Erythroblast (primary cell): ENCODE data around the gene MED8.

Experiments used
- GATA1 ChIP-seq: IDR thresholded peaks from 2 replicates; pipeline ENCODE4 v1.6.1; 2011; ENCODE audit warnings: low read depth, mild to moderate bottlenecking, control low read depth, low read length, moderate library complexity
- POLR2A ChIP-seq: IDR thresholded peaks from 2 replicates; pipeline ENCODE4 v1.6.1; 2011; ENCODE audit warnings: mild to moderate bottlenecking, low read length

DNA sequence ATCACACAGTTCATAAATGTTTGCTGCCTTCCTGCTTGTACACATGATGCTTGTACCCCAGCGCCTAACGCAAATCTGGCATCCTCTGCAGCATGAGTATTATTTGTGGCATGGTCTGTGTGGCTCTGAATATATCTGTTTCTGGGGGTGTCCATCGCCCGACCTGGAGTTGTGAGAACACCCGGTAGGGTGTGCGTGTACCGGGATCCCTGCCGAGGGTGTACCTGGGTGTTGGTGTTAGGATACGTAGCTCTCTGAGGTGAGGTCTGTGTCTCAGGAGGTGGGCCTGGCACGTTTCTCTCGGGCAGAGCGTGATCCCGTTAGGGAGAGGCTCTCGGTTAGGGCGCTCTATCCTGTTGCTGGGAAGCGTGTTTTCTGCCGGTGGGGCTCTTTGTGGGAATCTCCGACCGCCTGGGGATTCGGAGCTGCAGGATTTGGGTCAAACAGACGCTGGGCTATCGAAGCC, 41.2 kb downstream of the MED8 start:
- TF ChIP-seq POLR2A (no peak), GATA1 (no peak)
